BE2C (cell line): ENCODE results near the gene TXNL1.
"Not testable (repeated sequence)": the region's sequence is repeated elsewhere in the genome, so short reads cannot be mapped to it uniquely, and the experiment has no call there.

ENCODE experiments used
- DNase-seq: peaks from one replicate; pipeline ENCODE4 v3.0.0-alpha.2; 2020
- H3K27me3 ChIP-seq: fragments of 250-450 bp; sonication (Bioruptor Pico); 2 replicates; pipeline ENCODE4 v1.5.1; 2020; ENCODE audit warnings: mild to moderate bottlenecking
- H3K36me3 ChIP-seq: fragments of 250-450 bp; sonication (Bioruptor Pico); 2 replicates; pipeline ENCODE4 v1.5.1; 2020; ENCODE audit warnings: mild to moderate bottlenecking
- H3K4me1 ChIP-seq: fragments of 250-450 bp; sonication (Bioruptor Pico); 2 replicates; pipeline ENCODE4 v1.5.1; 2020
- H3K4me3 ChIP-seq: 2 replicates; pipeline ENCODE4 v1.5.1; 2011; ENCODE audit warnings: low read depth, low read length
- H3K9me3 ChIP-seq: fragments of 250-450 bp; sonication (Bioruptor Pico); 2 replicates; pipeline ENCODE4 v1.5.1; 2020
- CTCF ChIP-seq: IDR thresholded peaks from 2 replicates; pipeline ENCODE4 v1.5.1; 2012; ENCODE audit warnings: mild to moderate bottlenecking, low read depth, low read length

The TXNL1 gene

GRCh38 chr18:56579451-56579850, 58.9 kb downstream of the TXNL1 start:
- Histone ChIP-seq H3K9me3 (no peaks in the 10 kb centered on the region), H3K4me1 (0 out of 2 replicates have a peak, but pooled peaks cover 4% of the 10 kb centered on the region), H3K4me3 (no peak overlapping the region), H3K36me3 (no peaks in the 10 kb centered on the region), H3K27me3 (no peaks in the 10 kb centered on the region)
- TF ChIP-seq CTCF: no peak
- DNase-seq: no peak

DNA sequence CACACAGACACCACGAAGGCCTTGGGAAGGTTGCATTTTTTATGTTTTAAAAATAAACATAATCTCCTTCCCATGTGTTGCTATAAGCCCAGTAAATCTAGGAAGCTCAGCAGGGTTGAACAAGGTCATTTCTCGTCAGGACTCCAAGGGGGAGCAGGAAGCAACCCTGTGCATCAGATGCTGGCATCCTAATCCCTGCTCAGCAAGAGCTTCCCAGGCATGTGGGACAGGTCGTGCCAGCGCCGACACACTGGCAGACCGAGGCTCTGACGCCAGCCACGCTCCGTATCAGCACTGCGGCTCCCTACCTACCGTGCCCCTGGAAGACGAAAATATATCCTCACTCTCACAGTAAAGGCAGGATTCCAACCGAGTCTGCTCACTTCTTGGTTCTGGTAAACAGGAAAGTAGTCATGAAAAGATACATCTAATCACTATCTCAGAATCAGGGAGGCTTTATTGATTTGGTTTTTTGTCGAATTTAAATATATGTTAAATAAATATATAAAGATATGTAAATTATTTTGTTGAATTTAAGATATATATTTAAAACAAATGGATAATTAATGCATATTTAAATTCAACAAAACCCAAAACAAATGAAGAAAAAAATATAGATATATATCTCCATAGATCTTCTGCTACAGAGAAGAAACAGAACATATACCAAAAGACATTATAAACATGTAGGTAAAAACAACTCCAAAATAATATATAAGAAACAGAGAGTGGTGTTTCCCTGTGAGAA, 61.4 kb downstream of the TXNL1 start:
- Histone ChIP-seq H3K36me3 (no peaks in the 10 kb centered on the region), H3K27me3 (no peaks in the 10 kb centered on the region), H3K4me3 (peak overlapping the region; percentile 38), H3K9me3 (no peaks in the 10 kb centered on the region), H3K4me1 (0 out of 2 replicates have a peak, but pooled peaks cover 4% of the 10 kb centered on the region)
- peak; percentile 36 for DNase-seq
- no peak for TF ChIP-seq CTCF

DNA sequence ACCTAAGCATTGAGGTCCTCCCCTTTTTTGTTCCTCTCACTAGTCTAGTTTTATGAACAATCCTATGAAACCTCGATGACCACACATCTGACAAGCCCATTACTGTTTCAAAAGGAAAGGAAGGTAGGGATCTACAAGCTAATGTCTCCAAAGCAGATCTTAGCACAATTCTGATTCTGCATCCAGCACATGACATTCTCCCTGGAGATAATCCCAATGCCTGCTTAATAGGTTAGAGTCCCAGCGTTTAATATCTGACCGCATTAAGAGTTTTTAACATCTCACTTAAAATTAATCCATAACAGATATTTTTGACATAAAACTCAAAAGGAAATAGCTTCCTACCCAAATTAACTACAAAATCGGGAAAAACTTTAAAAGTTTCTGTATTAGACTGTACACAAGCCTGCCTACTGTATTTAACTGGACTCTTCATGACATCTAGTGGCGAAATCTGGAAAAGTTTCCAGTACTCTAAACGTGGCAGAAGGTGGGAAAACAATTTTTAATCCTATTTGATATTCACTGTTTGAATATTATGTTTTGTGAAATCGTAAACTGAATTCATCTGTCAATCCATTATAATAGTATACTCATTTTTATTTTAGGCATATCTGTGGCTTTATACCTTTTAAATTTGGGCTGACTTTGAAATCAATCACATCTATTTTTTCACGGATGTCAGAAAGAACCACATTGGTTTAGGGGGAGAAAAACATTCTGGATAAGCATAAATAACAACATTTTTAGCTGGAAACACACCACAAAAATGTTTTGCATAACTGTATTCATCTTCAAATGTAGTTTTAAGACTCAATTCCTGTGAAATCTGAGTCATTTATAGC, 62.4 kb downstream of the TXNL1 start:
- TF ChIP-seq CTCF: peak; percentile 54
- peak; percentile 8 for DNase-seq
- Histone ChIP-seq H3K4me1 (0 out of 2 replicates have a peak, but pooled peaks cover 4% of the 10 kb centered on the region), H3K27me3 (no peaks in the 10 kb centered on the region), H3K36me3 (no peaks in the 10 kb centered on the region), H3K9me3 (no peaks in the 10 kb centered on the region), H3K4me3 (no peak overlapping the region)

- Histone ChIP-seq H3K36me3 (no peaks in the 10 kb centered on the region), H3K9me3 (no peaks in the 10 kb centered on the region), H3K4me3 (no peak overlapping the region), H3K27me3 (no peaks in the 10 kb centered on the region), H3K4me1 (0 out of 2 replicates have a peak, but pooled peaks cover 4% of the 10 kb centered on the region)
- TF ChIP-seq CTCF: no peak
- no peak for DNase-seq
Observed at GRCh38 chr18:56574861-56575260, 63.5 kb downstream of the TXNL1 start.

GRCh38 chr18:56572267-56572666, 66.1 kb downstream of the TXNL1 start:
- not testable (repeated sequence) for H3K36me3 ChIP-seq, H3K27me3 ChIP-seq, H3K9me3 ChIP-seq, H3K4me1 ChIP-seq, H3K4me3 ChIP-seq, DNase-seq

- H3K27me3 ChIP-seq: no peaks in the 10 kb centered on the region
- H3K9me3 ChIP-seq: no peaks in the 10 kb centered on the region
- H3K4me1 ChIP-seq: no peaks in the 10 kb centered on the region
- no peak for TF ChIP-seq CTCF
- H3K4me3 ChIP-seq: no peak overlapping the region
- no peaks in the 10 kb centered on the region for H3K36me3 ChIP-seq
- DNase-seq: no peak
Observed at GRCh38 chr18:56570978-56571377, 67.4 kb downstream of the TXNL1 start.
